HG03095 (cell line): ENCODE measurements around the gene CLK3.

Source experiments
- ATAC-seq: cut with Tn5 transposase; IDR thresholded peaks from one replicate; pipeline ENCODE4 v1.9.1; 2021; ENCODE audit warnings: moderate library complexity; ENCODE audit not compliant: unreplicated experiment

CLK3 gene

GRCh38 chr15:74676801-74677200 is 61.2 kb downstream of the CLK3 start:
- no peak for ATAC-seq
